Measurements from ENCODE around the gene MBP. TPM values are rescaled to one million over a fixed set of nuclear protein-coding genes. Genes with fewer than 3 reads are reported as not detected.

The MBP gene
- total RNA-seq = 10 to 100 TPM; 41.7 to 42.2 TPM

DNA sequence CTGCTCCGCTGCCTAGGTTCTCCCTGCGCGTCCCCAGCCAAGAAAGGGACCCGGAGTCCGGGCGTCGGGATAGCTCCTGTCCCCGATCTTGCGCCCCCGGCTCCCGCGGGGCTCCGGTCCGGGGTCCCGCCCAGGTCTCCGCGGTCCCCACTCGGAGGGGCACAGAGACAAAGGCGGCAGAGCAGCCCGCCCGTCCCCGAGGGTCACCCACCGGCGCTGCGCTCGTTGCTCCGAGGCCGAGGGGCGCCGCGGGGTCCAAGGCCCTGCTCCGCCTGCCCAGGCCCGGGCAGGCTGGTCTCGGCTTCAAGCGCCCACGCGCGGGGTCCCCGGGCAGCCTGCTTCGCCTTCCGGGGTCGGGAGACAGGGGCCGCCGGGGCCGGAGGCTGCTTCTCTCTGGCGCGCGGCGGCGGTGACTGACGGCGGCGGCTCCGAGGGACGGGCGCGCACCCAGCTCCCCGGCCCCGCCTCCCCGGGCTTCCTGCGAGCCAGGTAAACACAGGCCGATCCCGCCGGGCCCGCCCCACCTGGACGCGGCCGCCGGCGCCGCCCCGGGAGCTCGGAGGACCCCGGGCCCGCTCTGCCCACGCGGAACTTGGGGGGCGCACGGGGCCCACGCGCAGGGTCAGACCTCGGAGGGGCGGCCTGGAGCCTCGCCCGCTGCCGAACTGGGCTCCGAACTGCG lies at the start of gene MBP:
Gene MBP (minus strand): TSS at position 415 of the 682 bp plus-strand sequence. CDS start 27,522 bp downstream, outside the sequence.
- no peaks in the 10 kb centered on the region for H3K9me3 ChIP-seq
- peaks cover 15 to 44% of the 10 kb centered on the region in 2 donors for H3K4me1 ChIP-seq (ENCODE audit: control insufficient read depth in 1 of 2, low read depth in 2 of 2)
- TF ChIP-seq, protein P1, sequence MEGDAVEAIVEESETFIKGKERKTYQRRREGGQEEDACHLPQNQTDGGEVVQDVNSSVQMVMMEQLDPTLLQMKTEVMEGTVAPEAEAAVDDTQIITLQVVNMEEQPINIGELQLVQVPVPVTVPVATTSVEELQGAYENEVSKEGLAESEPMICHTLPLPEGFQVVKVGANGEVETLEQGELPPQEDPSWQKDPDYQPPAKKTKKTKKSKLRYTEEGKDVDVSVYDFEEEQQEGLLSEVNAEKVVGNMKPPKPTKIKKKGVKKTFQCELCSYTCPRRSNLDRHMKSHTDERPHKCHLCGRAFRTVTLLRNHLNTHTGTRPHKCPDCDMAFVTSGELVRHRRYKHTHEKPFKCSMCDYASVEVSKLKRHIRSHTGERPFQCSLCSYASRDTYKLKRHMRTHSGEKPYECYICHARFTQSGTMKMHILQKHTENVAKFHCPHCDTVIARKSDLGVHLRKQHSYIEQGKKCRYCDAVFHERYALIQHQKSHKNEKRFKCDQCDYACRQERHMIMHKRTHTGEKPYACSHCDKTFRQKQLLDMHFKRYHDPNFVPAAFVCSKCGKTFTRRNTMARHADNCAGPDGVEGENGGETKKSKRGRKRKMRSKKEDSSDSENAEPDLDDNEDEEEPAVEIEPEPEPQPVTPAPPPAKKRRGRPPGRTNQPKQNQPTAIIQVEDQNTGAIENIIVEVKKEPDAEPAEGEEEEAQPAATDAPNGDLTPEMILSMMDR (IDR thresholded peaks at IDR 0.05) = no peak
- DNase-seq (ENCODE audit: low spot score) = no peak
- no peak for ATAC-seq (ENCODE audit: insufficient number of reproducible peaks, low FRiP score, low read depth)
- no peaks in the 10 kb centered on the region for H3K36me3 ChIP-seq
- H3K4me3 ChIP-seq = peak within 1 kb of the TSS; percentile 81
- H3K27me3 ChIP-seq (replicated peaks; ENCODE audit: insufficient read depth) = no peaks in the 10 kb centered on the region
- peak within 1 kb of the TSS; percentile 81 to 89 for H3K27ac ChIP-seq

DNA sequence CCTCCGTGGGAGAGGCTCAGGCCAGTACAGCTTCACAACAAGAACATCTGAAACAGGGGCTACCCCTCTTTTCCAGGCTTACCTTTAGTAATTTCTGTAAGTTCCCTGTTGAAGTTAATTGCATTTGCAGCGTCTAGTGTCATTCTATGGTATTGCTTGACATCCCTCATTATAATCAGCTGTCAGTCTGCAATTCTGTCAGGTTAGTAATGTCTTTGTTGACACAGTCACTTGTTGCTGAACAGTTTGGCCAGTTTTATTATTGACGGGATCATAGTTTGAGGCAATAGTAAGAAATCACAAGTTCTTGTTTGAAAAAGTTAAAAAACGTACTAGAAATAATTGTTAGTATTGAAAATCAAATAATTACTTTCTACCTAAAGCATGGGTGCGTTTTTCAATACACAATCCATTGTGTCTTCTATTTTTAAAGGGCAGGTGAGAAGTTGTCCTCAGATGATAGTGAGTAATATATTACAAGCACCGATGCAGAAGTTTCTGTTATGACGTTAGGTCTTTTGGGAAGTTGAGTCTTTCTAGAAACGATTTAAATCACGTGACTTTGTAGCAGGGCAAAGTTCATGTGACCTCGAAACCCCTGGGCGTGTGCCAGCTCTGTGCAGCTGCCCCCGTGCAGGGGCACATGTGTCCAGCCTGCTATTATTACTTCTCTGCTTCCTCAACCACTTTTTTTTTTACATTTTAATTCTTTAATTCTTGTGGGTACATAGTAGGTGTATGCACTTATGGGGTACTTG lies 49.5 kb upstream of the MBP start:
- TF ChIP-seq, protein P1 (IDR thresholded peaks at IDR 0.05) = no peak
- no peak overlapping the region for H3K27ac ChIP-seq
- no peaks in the 10 kb centered on the region for H3K27me3 ChIP-seq (replicated peaks; ENCODE audit: insufficient read depth)
- H3K36me3 ChIP-seq = no peaks in the 10 kb centered on the region
- H3K4me3 ChIP-seq = no peak overlapping the region
- H3K9me3 ChIP-seq = no peaks in the 10 kb centered on the region
- ATAC-seq (ENCODE audit: insufficient number of reproducible peaks, low FRiP score, low read depth) = no peak
- no peaks in the 10 kb centered on the region for H3K4me1 ChIP-seq (ENCODE audit: control insufficient read depth in 1 of 2, low read depth in 2 of 2)
- DNase-seq (ENCODE audit: low spot score) = no peak

DNA sequence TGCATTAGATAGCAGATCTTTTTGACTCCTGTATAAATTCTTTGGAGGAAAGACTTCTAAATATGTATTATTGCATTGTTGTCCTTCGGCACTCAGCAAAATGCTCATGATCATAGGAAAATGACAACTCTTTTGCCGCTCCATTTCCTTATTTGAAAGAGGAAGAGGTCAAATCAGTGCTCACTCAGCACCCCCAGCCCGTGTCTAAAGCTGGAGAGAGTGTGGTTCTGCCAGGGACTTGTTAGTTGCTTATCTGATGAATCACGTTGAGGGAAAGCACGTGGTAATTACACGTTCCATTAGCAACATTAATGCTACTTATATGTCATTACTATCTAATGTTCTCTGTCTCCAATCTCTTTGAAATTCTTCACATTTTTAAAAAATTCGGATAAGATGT lies 46.0 kb upstream of the MBP start:
- no peak for ATAC-seq (ENCODE audit: insufficient number of reproducible peaks, low FRiP score, low read depth)

DNA sequence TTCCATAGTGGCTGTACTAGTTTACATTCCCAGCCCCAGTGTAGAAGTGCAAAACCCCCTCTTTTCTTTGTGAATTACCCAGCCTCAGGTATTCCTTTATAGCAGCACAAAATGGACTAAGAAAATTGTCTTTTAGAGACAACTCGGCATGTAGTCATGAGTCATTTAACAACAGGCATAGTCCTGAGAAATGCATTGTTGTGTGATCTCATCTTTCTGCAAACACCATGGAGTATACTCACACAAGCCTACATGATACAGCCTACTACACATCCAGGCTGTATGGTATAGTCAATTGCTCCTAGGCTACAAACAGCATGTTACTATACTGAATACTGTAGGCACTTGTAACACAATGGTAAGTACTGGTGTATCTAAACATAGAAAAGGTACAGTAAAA lies 44.4 kb upstream of the MBP start:
- Histone ChIP-seq H3K9me3 (no peaks in the 10 kb centered on the region), H3K36me3 (no peaks in the 10 kb centered on the region), H3K4me3 (no peak overlapping the region), H3K4me1 (ENCODE audit: control insufficient read depth in 1 of 2, low read depth in 2 of 2) (no peaks in the 10 kb centered on the region), H3K27ac (no peak overlapping the region), H3K27me3 (replicated peaks; ENCODE audit: insufficient read depth) (no peaks in the 10 kb centered on the region)
- no peak for DNase-seq (ENCODE audit: low spot score)
- no peak for ATAC-seq (ENCODE audit: insufficient number of reproducible peaks, low FRiP score, low read depth)
- TF ChIP-seq, protein P1 (IDR thresholded peaks at IDR 0.05) = no peak

More for the DNA sequence above, 46.0 kb upstream of the MBP start:
- no peaks in the 10 kb centered on the region for H3K27me3 ChIP-seq (replicated peaks; ENCODE audit: insufficient read depth)
- H3K36me3 ChIP-seq = no peaks in the 10 kb centered on the region
- no peaks in the 10 kb centered on the region for H3K9me3 ChIP-seq
- DNase-seq (ENCODE audit: low spot score) = no peak
- no peak overlapping the region for H3K27ac ChIP-seq
- no peaks in the 10 kb centered on the region for H3K4me1 ChIP-seq (ENCODE audit: control insufficient read depth in 1 of 2, low read depth in 2 of 2)
- H3K4me3 ChIP-seq = no peak overlapping the region
- TF ChIP-seq, protein P1 (IDR thresholded peaks at IDR 0.05) = no peak

DNA sequence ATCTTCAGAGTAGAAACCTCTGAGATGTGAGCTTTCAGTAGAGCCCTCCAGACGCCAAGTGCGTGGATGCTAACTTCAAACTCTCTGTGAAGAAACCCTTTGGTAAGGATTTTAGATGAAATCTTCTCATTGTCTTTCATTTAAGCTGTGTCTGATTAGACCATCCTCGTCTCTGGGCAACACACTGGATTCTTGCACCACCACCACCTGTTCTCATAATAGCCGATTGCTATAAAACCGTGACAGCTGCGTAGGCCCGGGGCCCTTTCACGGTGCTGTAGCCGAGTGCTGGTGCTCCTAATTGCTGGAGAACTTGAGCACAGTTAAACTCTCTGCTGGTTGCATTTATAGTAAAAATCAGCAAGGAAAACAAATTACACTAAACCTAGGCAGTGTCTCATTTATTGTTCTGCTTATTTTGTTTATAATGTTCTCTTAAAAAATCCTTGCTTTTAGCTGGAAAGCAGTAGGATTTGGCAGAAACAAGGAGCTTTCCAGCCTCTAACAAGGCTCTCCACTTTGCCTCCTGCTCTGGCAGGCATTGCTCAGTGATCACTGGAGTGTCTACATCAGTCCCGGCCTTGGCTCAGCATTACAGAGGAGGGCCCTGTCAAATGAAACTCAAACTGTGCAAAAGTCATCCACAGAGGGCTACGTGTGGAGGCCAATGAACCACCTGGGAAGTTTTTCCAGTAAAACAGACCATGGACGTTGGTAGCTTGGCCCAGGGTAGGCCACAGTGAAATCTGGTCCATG lies 40.9 kb upstream of the MBP start:
- H3K27ac ChIP-seq = no peak overlapping the region
- DNase-seq (ENCODE audit: low spot score) = no peak
- no peaks in the 10 kb centered on the region for H3K27me3 ChIP-seq (replicated peaks; ENCODE audit: insufficient read depth)
- no peaks in the 10 kb centered on the region for H3K36me3 ChIP-seq
- no peak for ATAC-seq (ENCODE audit: insufficient number of reproducible peaks, low FRiP score, low read depth)
- H3K4me3 ChIP-seq = no peak overlapping the region
- H3K4me1 ChIP-seq (ENCODE audit: control insufficient read depth in 1 of 2, low read depth in 2 of 2) = no peaks in the 10 kb centered on the region
- no peaks in the 10 kb centered on the region for H3K9me3 ChIP-seq
- TF ChIP-seq, protein P1 (IDR thresholded peaks at IDR 0.05) = no peak

All from thoracic aorta (tissue), 2 donors.